WTC11 (cell line): ENCODE measurements around the gene ANO3. TPM values are rescaled to one million over a fixed set of nuclear protein-coding genes. Genes with fewer than 3 reads are reported as not detected.

Source experiments
- ATAC-seq: fragments of 200-7000 bp; cut with Tn5 transposase; 2 replicates; pipeline ENCODE4 v1.10.0; 2021; ENCODE audit warnings: mild to moderate bottlenecking, moderate library complexity
- CTCF ChIA-PET: fragments of 300-600 bp; sonication (Branson Sonifier 250); formaldehyde crosslinking; loops from one replicate; lab custom pipeline; 2021; ENCODE audit warnings: antibody characterized with exemption; lab: Charles Lee
- POLR2A ChIA-PET: fragments of 350-600 bp; sonication (Branson Sonifier 250); formaldehyde crosslinking; loops from one replicate; lab custom pipeline; 2021; ENCODE audit warnings: antibody characterized with exemption; lab: Charles Lee
- DNase-seq: peaks from one replicate; pipeline ENCODE4 v3.0.0; 2021; ENCODE audit warnings: low spot score
- H3K27ac Mint-ChIP-seq: 2 replicates; pipeline ENCODE4 v1.8.0; 2021; ENCODE audit warnings: mixed read lengths
- H3K27me3 Mint-ChIP-seq: 2 replicates; pipeline ENCODE4 v1.8.0; 2021; ENCODE audit warnings: low read depth, mild to moderate bottlenecking, moderate library complexity, mixed read lengths
- H3K36me3 Mint-ChIP-seq: 2 replicates; pipeline ENCODE4 v1.8.0; 2021; ENCODE audit warnings: mixed read lengths
- H3K4me1 Mint-ChIP-seq: 2 replicates; pipeline ENCODE4 v1.8.0; 2022; ENCODE audit warnings: mixed read lengths
- H3K4me3 Mint-ChIP-seq: 2 replicates; pipeline ENCODE4 v1.8.0; 2021; ENCODE audit warnings: mild to moderate bottlenecking, moderate library complexity, mixed read lengths
- H3K9me3 Mint-ChIP-seq: 2 replicates; pipeline ENCODE4 v1.8.0; 2021; ENCODE audit warnings: mixed read lengths
- CREM ChIP-seq: sonication (generic); formaldehyde crosslinking; IDR thresholded peaks from 2 replicates; pipeline ENCODE4 v1.8.1; 2022; ENCODE audit warnings: mild to moderate bottlenecking, missing genetic modification reagents, moderate library complexity
- E2F1 ChIP-seq: sonication (generic); formaldehyde crosslinking; IDR thresholded peaks from 2 replicates; pipeline ENCODE4 v1.8.0; 2022; ENCODE audit warnings: mild to moderate bottlenecking, missing genetic modification reagents
- E2F4 ChIP-seq: sonication (generic); formaldehyde crosslinking; IDR thresholded peaks from 2 replicates; pipeline ENCODE4 v1.8.1; 2022; ENCODE audit warnings: low read depth, mild to moderate bottlenecking, moderate library complexity, missing genetic modification reagents, borderline replicate concordance
- EMX1 ChIP-seq: fragments of 250-450 bp; sonication (Bioruptor Pico); IDR thresholded peaks from 2 replicates; pipeline ENCODE4 v1.8.0; 2021; ENCODE audit warnings: mild to moderate bottlenecking
- FOXP1 ChIP-seq: sonication (generic); formaldehyde crosslinking; IDR thresholded peaks from 2 replicates; pipeline ENCODE4 v1.8.0; 2022; ENCODE audit warnings: missing genetic modification reagents, mild to moderate bottlenecking, moderate library complexity, borderline replicate concordance
- GABPB1 ChIP-seq: sonication (generic); formaldehyde crosslinking; IDR thresholded peaks from 2 replicates; pipeline ENCODE4 v1.8.1; 2023; ENCODE audit warnings: mild to moderate bottlenecking, missing genetic modification reagents
- HMGA2 ChIP-seq: fragments of 250-450 bp; sonication (Bioruptor Pico); IDR thresholded peaks from 2 replicates; pipeline ENCODE4 v1.4.0; 2021; ENCODE audit warnings: mild to moderate bottlenecking, moderate library complexity
- IRF2 ChIP-seq: sonication (generic); formaldehyde crosslinking; IDR thresholded peaks from 2 replicates; pipeline ENCODE4 v1.8.0; 2022; ENCODE audit warnings: low read depth, missing genetic modification reagents, borderline replicate concordance
- NFYB ChIP-seq: sonication (generic); formaldehyde crosslinking; conservative IDR thresholded peaks from 2 replicates; pipeline ENCODE4 v1.8.0; 2022; ENCODE audit warnings: low read depth, missing genetic modification reagents
- SP1 ChIP-seq: sonication (generic); formaldehyde crosslinking; conservative IDR thresholded peaks from 2 replicates; pipeline ENCODE4 v1.8.1; 2022; ENCODE audit warnings: missing genetic modification reagents
- STAT6 ChIP-seq: sonication (generic); formaldehyde crosslinking; conservative IDR thresholded peaks from 2 replicates; pipeline ENCODE4 v1.8.1; 2023; ENCODE audit warnings: mild to moderate bottlenecking, low read depth, missing genetic modification reagents, moderate library complexity
- ZMAT4 ChIP-seq: fragments of 250-450 bp; sonication (Bioruptor Pico); IDR thresholded peaks from 2 replicates; pipeline ENCODE4 v1.9.0; 2021; ENCODE audit warnings: mild to moderate bottlenecking
- ZNF121 ChIP-seq: sonication (generic); formaldehyde crosslinking; IDR thresholded peaks from 2 replicates; pipeline ENCODE4 v1.8.0; 2023; ENCODE audit warnings: missing genetic modification reagents
- ZNF219 ChIP-seq: sonication (generic); formaldehyde crosslinking; IDR thresholded peaks from 2 replicates; pipeline ENCODE4 v1.8.0; 2023; ENCODE audit warnings: missing genetic modification reagents, mild to moderate bottlenecking, borderline replicate concordance
- ZNF263 ChIP-seq: sonication (generic); formaldehyde crosslinking; IDR thresholded peaks from 2 replicates; pipeline ENCODE4 v1.8.1; 2022; ENCODE audit warnings: low read depth, mild to moderate bottlenecking, moderate library complexity, missing genetic modification reagents
- ZNF396 ChIP-seq: fragments of 250-450 bp; sonication (Bioruptor Pico); IDR thresholded peaks from 2 replicates; pipeline ENCODE4 v1.8.0; 2021; ENCODE audit warnings: mild to moderate bottlenecking, moderate library complexity, borderline replicate concordance
- total RNA-seq: library from RNA; stranded (reverse); gene quantifications from 3 replicates; pipeline ENCODE4 v1.2.3, GENCODE V29; 2021
- TF ChIP-seq, protein P1 (sequence below): sonication (generic); formaldehyde crosslinking; IDR thresholded peaks from 2 replicates; pipeline ENCODE4 v1.8.1; 2023; ENCODE audit warnings: mild to moderate bottlenecking, missing genetic modification reagents, moderate library complexity
- TF ChIP-seq, protein P2 (sequence below): fragments of 200-600 bp; IDR thresholded peaks from 2 replicates; pipeline ENCODE4 v1.8.0; 2022; ENCODE audit warnings: antibody characterized with exemption
- TF ChIP-seq, protein P3 (sequence below): fragments of 250-450 bp; sonication (Bioruptor Pico); conservative IDR thresholded peaks from 2 replicates; pipeline ENCODE4 v1.9.0; 2021; ENCODE audit warnings: mild to moderate bottlenecking

The ANO3 gene
- total RNA-seq, 1 experiment from 2014 or later = 0.11 TPM

DNA sequence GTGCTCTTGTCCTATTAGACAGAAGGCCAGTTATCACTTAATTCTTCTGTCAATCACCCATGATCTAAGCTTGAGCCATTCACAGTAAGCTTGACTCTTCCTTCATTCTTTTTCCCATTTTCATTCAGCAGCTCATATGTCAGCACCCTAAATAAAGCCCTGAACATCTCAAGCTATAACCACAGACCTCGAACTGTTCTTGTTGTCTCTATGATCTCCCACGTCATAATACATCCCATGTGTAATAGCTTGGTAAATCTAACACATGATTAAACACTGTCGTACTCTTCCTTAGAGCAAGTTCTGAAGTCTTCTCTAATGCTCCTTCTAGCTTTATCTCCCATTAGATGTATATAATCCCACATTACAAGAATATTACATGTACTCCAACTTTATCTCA, 225.7 kb downstream of the ANO3 start:
- POLR2A ChIA-PET = no interaction called here
- H3K4me1 Mint-ChIP-seq = 0 out of 2 replicates have a peak, but pooled peaks cover 5% of the 10 kb centered on the region
- H3K9me3 Mint-ChIP-seq = no peaks in the 10 kb centered on the region
- no peaks in the 10 kb centered on the region for H3K36me3 Mint-ChIP-seq
- ATAC-seq = no peak
- no peak overlapping the region for H3K4me3 Mint-ChIP-seq
- CTCF ChIA-PET = no interaction called here
- no peak overlapping the region for H3K27ac Mint-ChIP-seq
- no peak for DNase-seq
- TF ChIP-seq GABPB1 (CRISPR knock-in tag) = no peak
- TF ChIP-seq, protein P1, sequence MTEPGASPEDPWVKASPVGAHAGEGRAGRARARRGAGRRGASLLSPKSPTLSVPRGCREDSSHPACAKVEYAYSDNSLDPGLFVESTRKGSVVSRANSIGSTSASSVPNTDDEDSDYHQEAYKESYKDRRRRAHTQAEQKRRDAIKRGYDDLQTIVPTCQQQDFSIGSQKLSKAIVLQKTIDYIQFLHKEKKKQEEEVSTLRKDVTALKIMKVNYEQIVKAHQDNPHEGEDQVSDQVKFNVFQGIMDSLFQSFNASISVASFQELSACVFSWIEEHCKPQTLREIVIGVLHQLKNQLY = no peak
- H3K27me3 Mint-ChIP-seq = no peaks in the 10 kb centered on the region; the same call in 1 of the 2 replicates

- TF ChIP-seq, protein P2, sequence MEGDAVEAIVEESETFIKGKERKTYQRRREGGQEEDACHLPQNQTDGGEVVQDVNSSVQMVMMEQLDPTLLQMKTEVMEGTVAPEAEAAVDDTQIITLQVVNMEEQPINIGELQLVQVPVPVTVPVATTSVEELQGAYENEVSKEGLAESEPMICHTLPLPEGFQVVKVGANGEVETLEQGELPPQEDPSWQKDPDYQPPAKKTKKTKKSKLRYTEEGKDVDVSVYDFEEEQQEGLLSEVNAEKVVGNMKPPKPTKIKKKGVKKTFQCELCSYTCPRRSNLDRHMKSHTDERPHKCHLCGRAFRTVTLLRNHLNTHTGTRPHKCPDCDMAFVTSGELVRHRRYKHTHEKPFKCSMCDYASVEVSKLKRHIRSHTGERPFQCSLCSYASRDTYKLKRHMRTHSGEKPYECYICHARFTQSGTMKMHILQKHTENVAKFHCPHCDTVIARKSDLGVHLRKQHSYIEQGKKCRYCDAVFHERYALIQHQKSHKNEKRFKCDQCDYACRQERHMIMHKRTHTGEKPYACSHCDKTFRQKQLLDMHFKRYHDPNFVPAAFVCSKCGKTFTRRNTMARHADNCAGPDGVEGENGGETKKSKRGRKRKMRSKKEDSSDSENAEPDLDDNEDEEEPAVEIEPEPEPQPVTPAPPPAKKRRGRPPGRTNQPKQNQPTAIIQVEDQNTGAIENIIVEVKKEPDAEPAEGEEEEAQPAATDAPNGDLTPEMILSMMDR = no peak
- no peak for TF ChIP-seq FOXP1 (CRISPR knock-in tag)
- TF ChIP-seq HMGA2 = no peak
- no peak for TF ChIP-seq SP1
- TF ChIP-seq ZNF263 = no peak
- TF ChIP-seq, protein P3, sequence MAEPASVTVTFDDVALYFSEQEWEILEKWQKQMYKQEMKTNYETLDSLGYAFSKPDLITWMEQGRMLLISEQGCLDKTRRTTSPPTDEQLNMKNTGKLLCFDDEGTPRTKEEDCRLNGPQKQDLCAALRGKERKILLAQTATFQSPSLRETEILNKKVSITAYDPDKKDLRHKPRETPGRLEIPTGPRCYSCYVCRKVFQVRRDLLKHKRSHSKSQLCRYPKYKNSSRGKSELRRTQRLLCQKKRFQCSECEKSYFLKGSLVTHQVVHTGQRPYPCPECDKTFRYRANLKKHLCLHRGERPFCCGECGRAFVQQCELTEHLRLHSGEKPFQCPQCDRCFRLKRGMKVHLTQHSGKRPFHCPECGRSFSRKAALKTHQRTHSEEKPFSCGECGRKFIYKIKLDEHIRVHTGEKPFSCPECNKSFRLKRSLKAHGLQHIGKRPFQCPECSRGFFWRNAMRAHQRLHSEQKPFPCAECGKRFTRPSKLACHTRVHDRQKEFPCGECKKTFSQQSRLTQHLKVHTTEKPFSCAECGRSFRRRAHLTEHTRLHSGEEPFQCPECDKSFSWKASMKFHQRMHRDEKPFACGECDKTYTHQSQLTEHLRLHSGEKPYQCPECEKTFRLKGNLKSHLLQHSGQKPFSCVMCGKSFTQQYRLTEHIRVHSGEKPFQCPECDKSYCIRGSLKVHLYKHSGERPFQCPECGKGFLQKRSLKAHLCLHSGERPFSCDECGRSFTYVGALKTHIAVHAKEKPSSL (CRISPR knock-in tag) = no peak
- no peak for TF ChIP-seq STAT6
- TF ChIP-seq ZNF219 (CRISPR knock-in tag) = no peak
- no peak for TF ChIP-seq E2F4 (CRISPR knock-in tag)
- TF ChIP-seq, all 79 proteins: peak for 0
- ChIA-PET CTCF (no interaction called here), POLR2A (no interaction called here)
- H3K9me3 Mint-ChIP-seq = no peaks in the 10 kb centered on the region
- 0 out of 2 replicates have a peak, but pooled peaks cover 2% of the 10 kb centered on the region for H3K4me1 Mint-ChIP-seq
- no peak overlapping the region for H3K27ac Mint-ChIP-seq
- DNase-seq = no peak
- no peak overlapping the region for H3K4me3 Mint-ChIP-seq
- no peaks in the 10 kb centered on the region; the same call in 1 of the 2 replicates for H3K27me3 Mint-ChIP-seq
- H3K36me3 Mint-ChIP-seq = no peaks in the 10 kb centered on the region
- no peak for ATAC-seq
Observed at GRCh38 chr11:26558190-26558589, 226.3 kb downstream of the ANO3 start.

GRCh38 chr11:26569646-26570045, 237.7 kb downstream of the ANO3 start:
- no peak overlapping the region for H3K27ac Mint-ChIP-seq
- no peak for DNase-seq
- ATAC-seq = no peak
- ChIA-PET CTCF (no interaction called here), POLR2A (no interaction called here)
- H3K9me3 Mint-ChIP-seq = no peaks in the 10 kb centered on the region
- peaks cover 20% of the 10 kb centered on the region for H3K4me1 Mint-ChIP-seq
- H3K36me3 Mint-ChIP-seq = no peaks in the 10 kb centered on the region
- no peaks in the 10 kb centered on the region for H3K27me3 Mint-ChIP-seq
- no peak overlapping the region for H3K4me3 Mint-ChIP-seq
- no peak for TF ChIP-seq ZMAT4 (CRISPR knock-in tag)
- TF ChIP-seq EMX1 (CRISPR knock-in tag) = no peak
- no peak for TF ChIP-seq NFYB (CRISPR knock-in tag)
- TF ChIP-seq CREM (CRISPR knock-in tag) = no peak
- TF ChIP-seq ZNF396 (CRISPR knock-in tag) = no peak
- TF ChIP-seq, protein P2 = no peak
- TF ChIP-seq IRF2 = no peak
- TF ChIP-seq E2F1 = no peak
- TF ChIP-seq ZNF121 (CRISPR knock-in tag) = no peak
